GM18858 (cell line): ENCODE results near the gene INPP5A.
"Not testable (repeated sequence)": the region's sequence is repeated elsewhere in the genome, so short reads cannot be mapped to it uniquely, and the experiment has no call there.

Experiments
- ATAC-seq: cut with Tn5 transposase; IDR thresholded peaks from one replicate; pipeline ENCODE4 v1.9.1; 2021; ENCODE audit not compliant: unreplicated experiment

Gene INPP5A

GRCh38 chr10:132788831-132789219, 251.2 kb downstream of the INPP5A start:
- no peak for ATAC-seq

- ATAC-seq, result no peak
Measured at GRCh38 chr10:132789659-132790148, 252.1 kb downstream of the INPP5A start.

- ATAC-seq, result no peak
Measured at GRCh38 chr10:132790470-132790869, 252.9 kb downstream of the INPP5A start.

- no peak for ATAC-seq
Measured at GRCh38 chr10:132790934-132791829, 253.6 kb downstream of the INPP5A start.

- not testable (repeated sequence) for ATAC-seq
Measured at GRCh38 chr10:132792099-132792498, 254.5 kb downstream of the INPP5A start.

- no peak for ATAC-seq
Measured at GRCh38 chr10:132792796-132793195, 255.2 kb downstream of the INPP5A start.

- no peak for ATAC-seq
Measured at GRCh38 chr10:132793213-132793612, 255.6 kb downstream of the INPP5A start.

GRCh38 chr10:132793871-132794849, 256.6 kb downstream of the INPP5A start:
- no peak for ATAC-seq

- ATAC-seq, result no peak
Measured at GRCh38 chr10:132796846-132797245, 259.3 kb downstream of the INPP5A start.

GRCh38 chr10:132797986-132798385, 260.4 kb downstream of the INPP5A start:
- not testable (repeated sequence) for ATAC-seq

- ATAC-seq, result no peak
Measured at GRCh38 chr10:132798403-132798802, 260.8 kb downstream of the INPP5A start.

GRCh38 chr10:132798876-132799275, 261.3 kb downstream of the INPP5A start:
- no peak for ATAC-seq

GRCh38 chr10:132799865-132800264, 262.3 kb downstream of the INPP5A start:
- ATAC-seq, result no peak

GRCh38 chr10:132802048-132802447, 264.5 kb downstream of the INPP5A start:
- no peak for ATAC-seq

- no peak for ATAC-seq
Measured at GRCh38 chr10:132802694-132803320, 265.2 kb downstream of the INPP5A start.

- ATAC-seq, result no peak
Measured at GRCh38 chr10:132803416-132804210, 266.0 kb downstream of the INPP5A start.

GRCh38 chr10:132804287-132804686, 266.7 kb downstream of the INPP5A start:
- no peak for ATAC-seq

- ATAC-seq, result no peak
Measured at GRCh38 chr10:132804785-132805426, 267.3 kb downstream of the INPP5A start.

GRCh38 chr10:132805599-132805998, 268.0 kb downstream of the INPP5A start:
- ATAC-seq, result no peak

- no peak for ATAC-seq
Measured at GRCh38 chr10:132806110-132806509, 268.5 kb downstream of the INPP5A start.
